AG10803 (cell line): ENCODE results near the gene MUC13.

ENCODE experiments used
- DNase-seq: peaks from one replicate; pipeline ENCODE4 v3.0.0; 2010; ENCODE audit warnings: low read depth
- H3K4me3 ChIP-seq: 2 replicates; pipeline ENCODE4 v1.5.1; 2011; ENCODE audit warnings: mild to moderate bottlenecking, low read length, control low read depth
- TF ChIP-seq, protein P1 (sequence below): conservative IDR thresholded peaks from 2 replicates; pipeline ENCODE4 v1.5.1; 2011; ENCODE audit warnings: mild to moderate bottlenecking, low read length, control low read depth, inconsistent platforms

Gene MUC13

DNA sequence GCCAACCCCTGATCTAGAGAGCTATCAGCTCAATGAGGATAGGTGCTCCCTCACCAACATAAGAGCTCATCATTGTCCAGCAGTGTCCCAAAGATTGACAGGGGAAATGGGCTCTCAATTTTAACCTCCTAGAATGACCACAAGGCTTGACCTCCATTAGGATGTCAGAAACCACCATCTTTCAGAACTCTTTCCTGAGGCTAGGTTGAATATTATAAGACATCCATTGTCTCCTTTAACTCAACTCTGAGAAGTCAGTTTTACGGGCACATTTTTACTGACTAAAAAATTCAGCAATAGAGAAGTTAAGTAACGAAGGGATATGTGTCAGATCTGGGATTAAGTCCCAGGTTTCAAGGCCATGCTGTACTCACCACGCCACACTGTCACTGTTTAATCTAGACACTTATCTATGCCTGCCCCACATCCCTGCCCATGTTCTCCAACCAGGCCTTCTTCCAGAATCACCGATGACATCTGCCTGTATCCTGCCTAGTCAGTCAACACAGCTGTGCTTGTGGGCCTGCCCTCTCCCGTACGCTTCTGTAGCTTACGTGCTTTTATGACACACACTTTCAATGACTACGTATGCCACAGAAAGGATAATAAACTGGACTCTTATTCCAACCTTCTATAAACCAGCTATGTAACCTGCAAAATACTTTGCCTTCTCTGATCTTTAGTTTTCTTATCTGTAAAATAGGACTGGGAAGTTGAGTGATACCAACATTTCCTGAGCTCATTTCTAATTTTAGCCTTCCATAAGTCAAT lies 17.1 kb upstream of the MUC13 start:
- H3K4me3 ChIP-seq = no peak overlapping the region
- peak; percentile 21 for DNase-seq
- TF ChIP-seq, protein P1, sequence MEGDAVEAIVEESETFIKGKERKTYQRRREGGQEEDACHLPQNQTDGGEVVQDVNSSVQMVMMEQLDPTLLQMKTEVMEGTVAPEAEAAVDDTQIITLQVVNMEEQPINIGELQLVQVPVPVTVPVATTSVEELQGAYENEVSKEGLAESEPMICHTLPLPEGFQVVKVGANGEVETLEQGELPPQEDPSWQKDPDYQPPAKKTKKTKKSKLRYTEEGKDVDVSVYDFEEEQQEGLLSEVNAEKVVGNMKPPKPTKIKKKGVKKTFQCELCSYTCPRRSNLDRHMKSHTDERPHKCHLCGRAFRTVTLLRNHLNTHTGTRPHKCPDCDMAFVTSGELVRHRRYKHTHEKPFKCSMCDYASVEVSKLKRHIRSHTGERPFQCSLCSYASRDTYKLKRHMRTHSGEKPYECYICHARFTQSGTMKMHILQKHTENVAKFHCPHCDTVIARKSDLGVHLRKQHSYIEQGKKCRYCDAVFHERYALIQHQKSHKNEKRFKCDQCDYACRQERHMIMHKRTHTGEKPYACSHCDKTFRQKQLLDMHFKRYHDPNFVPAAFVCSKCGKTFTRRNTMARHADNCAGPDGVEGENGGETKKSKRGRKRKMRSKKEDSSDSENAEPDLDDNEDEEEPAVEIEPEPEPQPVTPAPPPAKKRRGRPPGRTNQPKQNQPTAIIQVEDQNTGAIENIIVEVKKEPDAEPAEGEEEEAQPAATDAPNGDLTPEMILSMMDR = no peak

DNA sequence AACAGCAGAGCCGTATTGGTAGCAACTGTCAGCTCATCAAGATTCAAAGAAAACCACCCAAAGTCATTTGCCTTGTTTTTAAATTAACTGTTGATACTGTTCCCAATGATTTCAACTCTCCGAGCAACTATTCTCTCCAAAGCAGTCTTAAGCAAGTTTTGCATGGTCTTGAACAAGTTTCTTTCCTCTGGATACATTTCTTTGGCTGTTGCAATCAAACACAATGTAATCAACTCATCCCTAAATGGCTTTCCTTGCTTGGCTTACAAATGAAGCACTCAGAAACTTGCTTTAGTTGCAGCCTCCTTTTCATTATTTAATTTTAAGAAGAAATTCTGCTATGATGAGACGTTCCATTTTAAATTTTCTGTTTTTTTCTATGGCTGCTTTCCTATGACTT lies 15.5 kb upstream of the MUC13 start:
- no peak overlapping the region for H3K4me3 ChIP-seq
- TF ChIP-seq, protein P1 = no peak
- no peak for DNase-seq

DNA sequence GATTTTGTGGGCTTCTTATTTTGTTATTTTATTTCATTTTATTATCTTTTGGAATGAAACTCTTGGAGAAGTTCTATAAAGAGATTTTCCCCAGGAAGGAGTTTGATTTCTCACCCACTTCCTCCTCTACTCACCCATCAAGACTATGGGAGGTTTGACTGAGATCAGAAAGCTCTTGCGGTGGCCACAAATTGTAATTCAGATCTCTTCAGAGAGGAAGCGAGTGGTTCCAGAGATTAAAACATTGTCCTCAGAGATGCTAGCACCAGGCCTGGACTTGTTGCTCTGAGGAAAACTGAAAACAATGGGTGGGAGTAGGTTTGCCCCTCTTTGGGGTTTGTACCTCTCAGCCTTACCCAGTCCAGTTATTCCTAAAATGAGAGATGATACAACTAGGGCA lies 8.1 kb upstream of the MUC13 start:
- H3K4me3 ChIP-seq = no peak overlapping the region
- no peak for DNase-seq
- TF ChIP-seq, protein P1 = no peak

DNA sequence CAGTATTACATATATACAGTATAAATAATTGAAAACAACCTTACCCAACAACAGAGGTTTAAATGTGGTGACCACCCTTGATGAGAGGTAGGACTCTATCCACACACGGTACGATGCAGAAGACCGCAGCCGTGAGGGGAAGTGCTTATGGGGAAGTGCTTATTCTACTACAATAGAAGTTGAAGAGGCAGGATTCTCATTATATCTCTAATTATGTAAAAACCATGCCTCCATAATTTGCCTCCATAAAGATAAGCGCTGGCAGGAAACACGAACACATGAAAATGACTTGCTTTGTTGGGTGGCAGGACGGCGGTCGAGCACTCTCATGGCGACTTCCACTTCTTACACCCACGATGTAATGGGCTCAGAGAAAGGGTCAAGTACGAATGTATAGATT lies 7.2 kb upstream of the MUC13 start:
- no peak for DNase-seq
- no peak overlapping the region for H3K4me3 ChIP-seq
- TF ChIP-seq, protein P1 = no peak

DNA sequence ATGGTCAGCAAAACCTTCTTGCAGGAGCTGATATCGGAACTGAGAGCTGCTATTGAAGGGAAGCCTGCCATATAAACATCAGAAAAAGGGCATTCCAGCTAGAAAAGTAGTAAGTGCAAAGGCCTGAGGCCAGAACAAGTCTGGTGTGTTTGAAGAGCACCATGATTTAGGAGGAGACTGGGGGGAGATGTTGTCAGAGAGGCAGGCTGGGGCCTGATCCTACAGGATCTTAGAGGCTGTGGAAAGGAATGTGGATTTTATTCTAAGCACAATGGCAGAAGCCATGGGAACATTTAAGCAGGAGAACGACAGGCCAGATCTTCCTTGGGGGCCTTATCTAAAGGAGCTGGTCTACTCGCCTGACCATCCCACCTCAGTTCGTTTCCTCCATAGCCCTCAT lies 5.1 kb upstream of the MUC13 start:
- TF ChIP-seq, protein P1 = no peak
- no peak overlapping the region for H3K4me3 ChIP-seq
- DNase-seq = no peak

DNA sequence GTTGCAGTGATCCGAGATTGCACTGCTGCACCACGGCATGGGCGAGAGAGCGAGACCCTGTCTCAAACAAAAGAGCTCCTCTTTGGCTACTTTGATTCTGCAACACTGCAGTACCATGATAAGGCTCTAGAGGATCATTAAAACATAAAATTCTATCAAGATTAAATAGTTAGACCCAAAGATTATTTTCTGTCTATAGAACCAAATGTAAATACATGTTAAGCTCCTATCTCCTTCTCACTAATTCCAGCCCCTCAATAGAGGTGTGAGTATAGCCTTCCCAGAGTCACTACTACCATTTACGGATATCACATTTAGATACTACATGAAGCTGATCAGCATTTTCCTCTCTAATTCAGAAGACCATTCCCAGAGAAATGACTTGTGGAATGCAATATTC lies 4.3 kb upstream of the MUC13 start:
- TF ChIP-seq, protein P1 = no peak
- no peak overlapping the region for H3K4me3 ChIP-seq
- no peak for DNase-seq

DNA sequence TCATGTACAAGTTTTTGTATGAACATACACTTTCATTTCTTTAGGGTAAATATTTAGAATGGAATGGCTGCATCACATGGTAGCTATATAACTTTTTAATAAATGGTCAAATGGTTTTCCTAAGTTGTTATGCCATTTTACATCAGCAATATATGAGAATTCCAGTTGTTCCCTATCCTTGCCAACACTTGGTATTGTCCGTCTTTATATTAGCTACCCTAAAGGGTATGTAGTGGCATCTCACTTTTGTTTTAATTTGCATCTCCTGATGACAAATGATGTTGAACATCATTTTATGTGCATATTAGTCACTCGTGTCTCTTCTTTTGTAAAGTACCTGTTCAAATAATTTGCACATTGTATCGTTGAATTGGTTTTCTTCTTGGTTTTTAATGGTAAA lies 2.5 kb upstream of the MUC13 start:
- TF ChIP-seq, protein P1 = no peak
- DNase-seq = no peak
- no peak overlapping the region for H3K4me3 ChIP-seq
